HG03558 (cell line): ENCODE data around the gene JADE3.

Experiments used
- ATAC-seq: cut with Tn5 transposase; IDR thresholded peaks from one replicate; pipeline ENCODE4 v1.9.1; 2021; ENCODE audit warnings: moderate number of reproducible peaks; ENCODE audit not compliant: unreplicated experiment; ENCODE audit errors: extremely low read depth

The JADE3 gene

DNA sequence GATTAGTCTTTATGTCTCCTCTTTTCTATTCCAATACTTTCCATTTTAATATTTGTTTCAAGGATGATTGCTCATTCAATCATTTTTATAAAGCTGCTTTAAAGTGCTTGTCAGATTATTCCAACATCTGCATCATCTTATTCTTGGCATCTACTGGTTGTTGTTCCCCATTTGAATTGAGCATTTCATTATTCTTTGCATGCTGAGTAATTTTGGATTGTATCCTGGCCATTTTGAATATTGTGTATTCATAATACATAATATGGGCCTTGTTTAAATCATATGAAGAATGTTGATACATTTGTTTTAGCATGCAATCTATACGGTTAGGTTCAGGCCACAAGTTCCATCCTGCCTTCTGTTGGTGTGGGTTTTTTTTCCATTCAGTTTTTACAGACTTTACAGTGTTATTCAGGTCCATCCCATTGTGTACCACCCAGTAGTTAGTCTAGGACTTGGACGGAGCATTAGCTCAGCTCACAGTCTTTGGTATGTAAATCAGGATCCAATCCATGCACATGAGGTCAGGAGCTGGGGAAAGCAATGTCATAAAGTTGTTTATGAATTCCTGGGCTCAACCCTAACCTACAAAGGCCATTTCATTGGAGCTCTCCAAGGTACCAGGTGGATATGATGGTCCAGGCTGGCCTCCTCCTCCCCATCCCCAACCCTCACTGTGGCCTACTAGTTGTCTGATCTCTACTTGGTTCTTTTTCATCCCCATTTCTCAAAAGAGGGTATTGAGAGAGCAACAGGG, 186.3 kb downstream of the JADE3 start:
- ATAC-seq: no peak

GRCh38 chrX:47101206-47101605, 189.0 kb downstream of the JADE3 start:
- no peak for ATAC-seq
